Heart right ventricle (tissue), 16 donors: Measurements from ENCODE around the gene PRPF6. TPM values are rescaled to one million over a fixed set of nuclear protein-coding genes. Genes with fewer than 3 reads are reported as not detected.
A peak's percentile ranks its signal among the peaks of the same experiment; 100 is the strongest.

Experiments used
- ATAC-seq, 8 donors: fragments of 200-7000 bp; cut with Tn5 transposase; one replicate each; pipeline ENCODE4 v1.9.1; 2020; ENCODE audit warnings: mild to moderate bottlenecking in 8 of 8, moderate library complexity in 8 of 8, moderate number of reproducible peaks in 1 of 8
- DNase-seq, 2 donors: peaks; one replicate each; pipeline ENCODE4 v3.0.0-alpha.2; 2020
- H3K27ac ChIP-seq, 10 donors: fragments of 200-600 bp; sonication (generic) in 2 of 10; one replicate each; pipeline versions ENCODE4 v1.5.0 to v1.8.0; 2020 to 2022; ENCODE audit warnings: mild to moderate bottlenecking in 3 of 10
- H3K27me3 ChIP-seq, 7 donors: fragments of 200-600 bp; one replicate each; pipeline ENCODE4 v1.8.0; 2021 to 2022; ENCODE audit warnings: mild to moderate bottlenecking in 2 of 7
- H3K36me3 ChIP-seq, 9 donors: fragments of 200-600 bp; sonication (generic) in 1 of 9; one replicate each; pipeline versions ENCODE4 v1.5.0 to v1.8.0; 2020 to 2022; ENCODE audit warnings: mild to moderate bottlenecking in 2 of 9
- H3K4me1 ChIP-seq, 9 donors: fragments of 200-600 bp; sonication (generic) in 1 of 9; one replicate each; pipeline versions ENCODE4 v1.5.0 to v1.8.0; 2020 to 2022; ENCODE audit warnings: mild to moderate bottlenecking in 4 of 9
- H3K4me3 ChIP-seq, 10 donors: fragments of 200-600 bp; sonication (generic) in 2 of 10; one replicate each; pipeline versions ENCODE4 v1.5.0 to v1.8.0; 2020 to 2022; ENCODE audit warnings: mild to moderate bottlenecking in 7 of 10, moderate library complexity in 2 of 10
- H3K9me3 ChIP-seq, 11 donors: fragments of 200-600 bp in 10 of 11; sonication (generic) in 2 of 11; one replicate each; pipeline versions ENCODE4 v1.5.0 to v1.8.0; 2013 to 2022; ENCODE audit warnings: mild to moderate bottlenecking in 2 of 11, control low read depth in 1 of 11, moderate library complexity in 1 of 11
- CTCF ChIP-seq, 9 donors: fragments of 200-600 bp; sonication (generic) in 2 of 9; IDR thresholded peaks; one replicate each; pipeline versions ENCODE4 v1.5.0 to v1.8.0; 2021 to 2022; ENCODE audit warnings: antibody characterized with exemption in 9 of 9, mild to moderate bottlenecking in 5 of 9, moderate library complexity in 1 of 9
- WGBS, 2 donors: extraction: QIAGEN DNeasy Blood & Tissue Kit; methylation state at CpG; one replicate each; pipeline ENCODE4 v1.1.7; 2013; ENCODE audit warnings: inconsistent platforms in 1 of 2; 5-methylcytosine and 5-hydroxymethylcytosine counted together
- intact Hi-C, 10 donors: fragments of 100-400 bp; cut with DNase I; formaldehyde crosslinking; loops; one replicate each; pipeline versions ENCODE4 v1.11.1 to v1.14.2; 2022
- polyA plus RNA-seq, 2 donors: library from polyadenylated mRNA; stranded (reverse); fragments of 200-250 nt; gene quantifications; one replicate each; pipeline ENCODE4 v1.2.3, GENCODE V29; 2013
- total RNA-seq, 10 donors: library from RNA; stranded (reverse); fragmentation: NEBNext Ultra II Directional in 3 of 10; extraction: Animal tissue kit (Norgen Biotek cat#: 25700) in 3 of 10; gene quantifications; one replicate each; pipeline versions ENCODE4 v1.2.1 to v1.2.4, GENCODE V29; 2021 to 2023
- donor health status: Arrhythmogenic right ventricular cardiomyopathy.
- donor health status: ischemic (EF 13 %, LVEDD 7.1; RV severe dilation, severe dysfunction).
- donor health status: healthy with polysubstance abuse.
- donor health status: DM: no; HTN: yes; CAD: no.
- donor health status: DM: no; HTN: no; CAD: no.
- donor health status: ischemic (EF 25% LVEDD 6.9; RV normal size, moderate dysfunction).
- donor health status: ischemic (EF 25% LVEDD 5.7; RV mildly dilated, moderate dysfunction).
- donor health status: healthy.
- donor health status: DM: yes; HTN: yes; CAD: no.
- donor health status: Ischemic cardiomyopathy.
- donor health status: ischemic (EF 35%, LVEDD 5.7; RV mildly dilated, moderate dysfunction).
- donor health status: nonischemic (EF 11% LVEDD 7.7; RV severe dilation, severe dysfunction).
- donor health status: DM: yes; HTN: yes; CAD: no.
- donor health status: PGD.
- donor health status: ischemic (EF 29% LVEDD 5.4; RV normal size, mild dysfunction).
- donor health status: nonischemic (EF 23%, LVEDD 6.1; RV moderate dilation, normal function).

PRPF6 gene
- total and polyA plus RNA-seq, 12 donors = 27.8 to 53.6 (median 48.1) TPM

GRCh38 chr20:63933646-63934045 lies 47.3 kb upstream of the PRPF6 start:
- no peak for TF ChIP-seq CTCF (IDR thresholded peaks at IDR 0.05)
- DNase-seq (no peak), ATAC-seq (no peak)
- peaks cover 0 to 19% (median 4%) of the 10 kb centered on the region in 9 donors for H3K4me1 ChIP-seq
- intact Hi-C loops = no loop called here
- WGBS, 2 donors = 57 to 65% methylated on average over 5 of the region's 5 CpGs
- H3K36me3 ChIP-seq = peaks cover 0 to 95% (median 57%) of the 10 kb centered on the region in 9 donors
- H3K4me3 ChIP-seq = no peak overlapping the region
- H3K27ac ChIP-seq = no peak overlapping the region
- H3K9me3 ChIP-seq = no peaks in the 10 kb centered on the region
- no peaks in the 10 kb centered on the region for H3K27me3 ChIP-seq

GRCh38 chr20:63934271-63935068 lies 46.5 kb upstream of the PRPF6 start:
- no peaks in the 10 kb centered on the region for H3K27me3 ChIP-seq
- no peak overlapping the region for H3K27ac ChIP-seq
- peaks cover 0 to 95% (median 54%) of the 10 kb centered on the region in 9 donors for H3K36me3 ChIP-seq
- no peak overlapping the region for H3K4me3 ChIP-seq
- peak in 7 of 9 donors; percentile 18 to 33 (median 29) for TF ChIP-seq CTCF (IDR thresholded peaks at IDR 0.05)
- intact Hi-C loops = no loop called here
- DNase-seq (no peak), ATAC-seq (no peak)
- no peaks in the 10 kb centered on the region for H3K9me3 ChIP-seq
- H3K4me1 ChIP-seq = peaks cover 0 to 19% (median 4%) of the 10 kb centered on the region in 9 donors
- 77 to 82% methylated on average over 37 of the region's 37 CpGs for WGBS, 2 donors

GRCh38 chr20:63935447-63935846 lies 45.5 kb upstream of the PRPF6 start:
- Histone ChIP-seq H3K27me3 (no peaks in the 10 kb centered on the region), H3K27ac (no peak overlapping the region), H3K36me3 (peaks cover 0 to 95% (median 54%) of the 10 kb centered on the region in 9 donors), H3K9me3 (no peaks in the 10 kb centered on the region), H3K4me3 (no peak overlapping the region), H3K4me1 (peaks cover 0 to 14% (median 4%) of the 10 kb centered on the region in 9 donors)
- DNase-seq = no peak
- WGBS, 2 donors = 92 to 94% methylated on average over 9 of the region's 9 CpGs
- no peak for ATAC-seq
- no peak for TF ChIP-seq CTCF (IDR thresholded peaks at IDR 0.05)
- intact Hi-C loops = no loop called here

- Histone ChIP-seq H3K27ac (no peak overlapping the region), H3K27me3 (no peaks in the 10 kb centered on the region), H3K4me1 (peaks cover 0 to 15% (median 4%) of the 10 kb centered on the region in 9 donors), H3K4me3 (no peak overlapping the region), H3K36me3 (peaks cover 0 to 86% (median 43%) of the 10 kb centered on the region in 9 donors), H3K9me3 (no peaks in the 10 kb centered on the region)
- intact Hi-C loops = no loop called here
- 90 to 94% methylated on average over 14 of the region's 14 CpGs for WGBS, 2 donors
- ATAC-seq (no peak), DNase-seq (no peak)
- no peak for TF ChIP-seq CTCF (IDR thresholded peaks at IDR 0.05)
Measured at GRCh38 chr20:63937596-63937995, 43.3 kb upstream of the PRPF6 start.
